Stimulated activated CD4-positive, alpha-beta T cell treated with anti-CD3 and anti-CD28 coated beads, Interleukin-4, amount 100 ng/mL, for 1 hour (primary cell): ENCODE measurements around the gene GPBP1L1.
"Not testable (repeated sequence)": the region's sequence is repeated elsewhere in the genome, so short reads cannot be mapped to it uniquely, and the experiment has no call there.

ENCODE experiments used
- DNase-seq: peaks from one replicate; pipeline ENCODE4 v3.0.0-alpha.2; 2020

Gene GPBP1L1

GRCh38 chr1:45629035-45629434 is 57.3 kb downstream of the GPBP1L1 start:
- DNase-seq = no peak

GRCh38 chr1:45623972-45624371 is 62.4 kb downstream of the GPBP1L1 start, which contains the start of gene CCDC17:
Gene CCDC17 (minus strand): TSS chr1:45624054. CDS start chr1:45623909, 145 bp downstream.
- no peak for DNase-seq

- no peak for DNase-seq
These were observed 63.6 kb downstream of the GPBP1L1 start for GRCh38 chr1:45622524-45623394.

- no peak for DNase-seq
These were observed 64.3 kb downstream of the GPBP1L1 start for GRCh38 chr1:45621895-45622523.

- DNase-seq = no peak
These were observed 64.9 kb downstream of the GPBP1L1 start for GRCh38 chr1:45621501-45621836.

- no peak for DNase-seq
These were observed 65.5 kb downstream of the GPBP1L1 start for GRCh38 chr1:45620588-45621500.

- no peak for DNase-seq
These were observed 67.0 kb downstream of the GPBP1L1 start for GRCh38 chr1:45619149-45619921.

GRCh38 chr1:45617618-45618017 is 68.7 kb downstream of the GPBP1L1 start:
- DNase-seq = no peak

- DNase-seq = no peak
These were observed 70.4 kb downstream of the GPBP1L1 start for GRCh38 chr1:45615885-45616284.

GRCh38 chr1:45612941-45613579 is 73.3 kb downstream of the GPBP1L1 start:
- no peak for DNase-seq

GRCh38 chr1:45610589-45611226 is 75.6 kb downstream of the GPBP1L1 start:
- no peak for DNase-seq

GRCh38 chr1:45608175-45609156 is 77.9 kb downstream of the GPBP1L1 start:
- DNase-seq = no peak

GRCh38 chr1:45607404-45608074 is 78.8 kb downstream of the GPBP1L1 start:
- no peak for DNase-seq

GRCh38 chr1:45604239-45604638 is 82.1 kb downstream of the GPBP1L1 start:
- no peak for DNase-seq

GRCh38 chr1:45596765-45597164 is 89.6 kb downstream of the GPBP1L1 start:
- not testable (repeated sequence) for DNase-seq

- DNase-seq = no peak
These were observed 91.9 kb downstream of the GPBP1L1 start for GRCh38 chr1:45594412-45594811.

- no peak for DNase-seq
These were observed 96.5 kb downstream of the GPBP1L1 start for GRCh38 chr1:45589861-45590260.

GRCh38 chr1:45586769-45587168 is 99.6 kb downstream of the GPBP1L1 start:
- DNase-seq = no peak

- DNase-seq = no peak
These were observed 100.7 kb downstream of the GPBP1L1 start for GRCh38 chr1:45585496-45586075.
